Stimulated activated CD4-positive, alpha-beta T cell treated with anti-CD3 and anti-CD28 coated beads, Interleukin-4, amount 100 ng/mL, for 1 hour (primary cell): ENCODE measurements around the gene ALKBH4.
"Not testable (repeated sequence)": the region's sequence is repeated elsewhere in the genome, so short reads cannot be mapped to it uniquely, and the experiment has no call there.

Source experiments
- DNase-seq: peaks from one replicate; pipeline ENCODE4 v3.0.0-alpha.2; 2020

ALKBH4 gene

GRCh38 chr7:102464577-102465280, at the start of gene ALKBH4, which contains the start of gene LRWD1:
Gene ALKBH4, minus strand, starts transcription at chr7:102464863. Its CDS starts 27 bp downstream, at chr7:102464836.
Gene LRWD1, plus strand, starts transcription at chr7:102464984. Its CDS starts 97 bp downstream, at chr7:102465081.
- DNase-seq: peak; percentile 97

DNA sequence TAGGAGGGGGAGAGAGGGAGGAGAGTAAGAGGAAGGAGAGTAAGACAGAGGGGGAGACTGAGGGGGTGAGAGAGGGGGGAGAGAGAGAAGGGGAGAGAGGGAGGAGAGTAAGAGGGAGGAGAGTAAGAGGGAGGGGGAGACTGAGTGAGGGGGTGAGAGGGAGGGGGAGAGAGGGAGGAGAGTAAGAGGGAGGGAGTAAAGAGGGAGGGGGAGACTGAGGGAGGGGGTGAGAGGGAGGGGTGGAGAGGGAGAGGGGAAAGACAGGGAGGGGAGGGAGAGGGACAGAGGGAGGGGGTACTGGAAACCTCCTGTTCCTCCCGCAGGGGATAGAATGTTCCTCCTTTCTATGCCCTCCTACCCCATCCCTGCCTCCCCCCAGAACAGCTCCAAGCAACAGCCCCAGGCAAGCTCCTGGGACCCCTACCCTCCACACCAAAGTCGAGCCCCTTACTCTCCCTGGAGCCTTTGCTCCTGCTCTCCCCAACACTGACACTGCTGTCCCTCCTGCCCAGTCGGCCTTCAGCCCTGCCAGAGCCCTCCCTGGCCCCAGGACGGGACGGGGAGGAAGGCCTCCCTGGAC, 48.1 kb upstream of the ALKBH4 start:
- DNase-seq: not testable (repeated sequence)

DNA sequence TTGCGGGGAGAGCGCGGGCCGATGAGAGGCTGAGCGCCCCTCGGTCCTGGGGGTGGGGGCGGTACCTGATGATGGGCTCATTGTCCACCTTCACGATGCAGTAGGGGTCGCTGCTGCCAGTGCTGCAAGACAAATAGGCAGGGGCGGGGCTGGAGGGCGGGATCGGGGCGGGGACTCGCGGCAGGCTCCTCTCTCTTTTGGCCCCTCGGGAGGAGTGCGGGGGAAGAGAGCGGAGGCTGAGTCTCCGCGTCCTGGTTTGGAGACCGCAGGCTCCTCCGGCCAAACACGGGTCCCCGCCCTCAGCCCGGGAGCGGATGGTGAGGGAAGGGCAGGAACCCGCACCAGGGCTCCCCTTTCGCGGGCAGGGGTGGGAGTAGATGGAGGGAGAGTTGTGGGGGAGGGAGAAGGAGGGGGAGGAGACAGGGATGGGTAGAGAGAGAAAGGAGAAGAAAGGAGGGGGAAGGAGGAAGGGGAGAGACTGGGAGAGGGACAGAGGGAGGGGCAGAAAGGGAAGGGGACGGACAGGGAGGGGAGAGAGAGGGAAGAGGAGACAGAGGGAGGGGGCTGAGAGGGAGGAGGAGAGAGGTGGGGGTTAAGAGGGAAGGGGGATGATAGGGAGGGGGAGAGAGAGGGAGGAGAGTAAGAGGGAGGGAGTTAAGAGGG, 47.3 kb upstream of the ALKBH4 start:
- not testable (repeated sequence) for DNase-seq

DNA sequence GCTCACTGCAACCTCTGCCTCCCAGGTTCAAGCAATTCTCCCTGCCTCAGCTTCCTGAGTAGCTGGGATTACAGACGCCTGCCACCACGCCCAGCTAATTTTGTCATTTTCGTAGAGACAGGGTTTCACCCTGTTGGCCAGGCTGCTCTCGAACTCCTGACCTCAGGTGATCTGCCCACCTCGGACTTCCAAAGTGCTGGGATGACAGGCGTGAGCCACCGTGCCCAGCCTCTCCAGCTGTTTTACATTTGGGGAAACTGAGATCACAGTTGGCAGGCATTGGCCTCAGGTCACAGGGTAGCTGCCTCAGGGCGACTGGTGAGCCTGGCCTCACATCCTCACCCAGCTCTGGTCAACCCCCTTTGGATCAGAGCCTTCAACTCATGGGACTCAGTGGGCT, 45.9 kb upstream of the ALKBH4 start:
- not testable (repeated sequence) for DNase-seq

- not testable (repeated sequence) for DNase-seq
Observed at GRCh38 chr7:102507410-102508088, 42.9 kb upstream of the ALKBH4 start.

DNA sequence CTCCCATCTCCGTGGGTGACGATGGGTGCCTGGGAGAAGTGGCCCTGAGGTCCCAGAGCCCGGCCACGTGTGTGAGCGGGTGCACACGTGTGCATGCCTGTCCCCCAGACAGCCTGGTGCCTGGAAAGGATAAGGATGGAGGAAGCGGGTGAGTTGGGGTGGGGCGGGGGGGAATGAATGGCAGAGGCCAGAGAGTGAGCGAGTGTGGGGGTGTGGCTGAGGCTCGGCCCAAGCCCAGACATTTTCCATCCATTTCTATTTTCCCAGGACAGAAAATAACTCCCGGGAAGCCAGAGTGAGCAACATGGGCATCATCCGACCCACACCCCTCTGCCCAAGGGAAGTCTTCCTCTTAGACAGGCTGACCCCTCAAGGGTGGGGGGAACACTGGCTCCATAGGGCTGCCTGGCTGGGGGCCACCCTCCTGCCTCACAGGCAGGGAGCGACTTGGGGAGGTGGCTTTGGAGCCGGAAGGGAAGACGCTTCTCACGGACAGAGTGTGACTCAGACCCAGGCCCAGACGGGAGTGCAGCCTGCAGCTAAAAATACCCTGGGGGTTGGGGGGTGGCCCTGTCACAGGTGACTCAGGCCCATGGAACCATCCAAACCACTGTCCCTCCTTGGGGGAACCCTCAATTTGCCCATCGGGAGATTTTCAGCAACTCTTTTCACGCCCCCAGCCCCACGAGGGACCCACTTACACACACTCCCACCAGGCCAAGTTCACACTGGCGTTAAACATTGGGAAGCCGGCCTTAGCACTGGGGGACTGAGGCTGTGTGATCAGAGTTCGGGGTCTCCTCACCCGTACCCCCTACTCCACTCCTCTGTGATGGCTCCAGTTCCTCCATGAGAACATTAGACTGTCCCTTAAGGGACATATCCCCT, 40.9 kb upstream of the ALKBH4 start:
- DNase-seq: not testable (repeated sequence)

- DNase-seq: not testable (repeated sequence)
Observed at GRCh38 chr7:102503141-102503540, 38.5 kb upstream of the ALKBH4 start.

GRCh38 chr7:102498321-102498720, 33.7 kb upstream of the ALKBH4 start:
- not testable (repeated sequence) for DNase-seq

GRCh38 chr7:102497308-102497707, 32.6 kb upstream of the ALKBH4 start:
- DNase-seq: not testable (repeated sequence)

DNA sequence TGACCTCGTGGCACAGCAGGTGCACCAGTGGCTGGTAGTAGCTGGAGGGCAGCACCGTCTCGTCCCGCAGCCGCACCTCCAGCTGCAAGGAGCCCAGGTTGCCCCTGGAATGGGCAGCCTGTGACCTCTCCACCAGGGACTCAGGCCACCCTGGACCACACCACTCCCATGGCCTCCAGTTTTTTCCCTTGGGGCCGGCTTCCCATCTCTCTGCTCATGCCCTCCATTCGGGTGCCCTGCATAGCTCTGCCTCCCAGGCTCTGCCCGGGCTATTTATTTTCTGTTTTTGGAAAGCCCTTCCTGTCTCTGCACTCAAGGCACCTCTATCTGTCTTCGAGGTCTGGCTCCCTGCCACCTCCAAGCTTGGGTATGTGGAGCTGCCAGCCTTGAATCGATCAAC, 32.2 kb upstream of the ALKBH4 start:
- DNase-seq: not testable (repeated sequence)

DNA sequence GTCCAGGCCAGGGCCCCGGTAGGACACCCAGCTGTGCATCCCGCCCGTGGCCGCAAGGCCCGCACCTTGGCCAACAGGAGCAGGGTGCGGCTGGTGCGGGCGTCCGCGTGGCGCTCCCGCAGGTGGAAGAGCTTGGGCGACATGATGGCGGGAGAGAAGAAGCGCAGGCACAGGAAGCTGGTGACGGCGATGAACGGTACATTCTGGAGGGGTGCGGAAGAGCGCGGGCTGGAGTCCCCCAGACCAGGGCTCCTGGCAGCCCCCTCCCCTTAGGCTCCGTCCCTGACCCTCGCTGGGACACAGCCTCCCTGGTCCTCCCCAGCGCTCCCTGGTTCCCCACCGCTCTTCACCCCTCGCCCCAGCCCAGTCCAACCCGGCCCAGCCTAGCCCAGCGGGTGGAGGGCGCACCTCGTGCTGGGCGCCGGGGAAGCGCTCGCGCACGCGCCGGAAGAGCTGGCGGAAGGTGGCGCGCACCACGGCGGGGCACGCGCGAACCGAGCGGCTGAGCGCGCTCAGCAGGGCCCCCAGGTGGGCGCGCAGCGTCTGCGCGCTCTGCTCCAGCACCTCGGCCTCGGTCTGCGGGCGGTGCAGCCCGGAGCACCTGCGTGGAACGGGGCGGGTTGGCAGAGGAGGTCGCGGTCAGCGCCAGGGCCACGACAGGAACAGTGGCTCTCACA, 29.9 kb upstream of the ALKBH4 start:
- not testable (repeated sequence) for DNase-seq

DNA sequence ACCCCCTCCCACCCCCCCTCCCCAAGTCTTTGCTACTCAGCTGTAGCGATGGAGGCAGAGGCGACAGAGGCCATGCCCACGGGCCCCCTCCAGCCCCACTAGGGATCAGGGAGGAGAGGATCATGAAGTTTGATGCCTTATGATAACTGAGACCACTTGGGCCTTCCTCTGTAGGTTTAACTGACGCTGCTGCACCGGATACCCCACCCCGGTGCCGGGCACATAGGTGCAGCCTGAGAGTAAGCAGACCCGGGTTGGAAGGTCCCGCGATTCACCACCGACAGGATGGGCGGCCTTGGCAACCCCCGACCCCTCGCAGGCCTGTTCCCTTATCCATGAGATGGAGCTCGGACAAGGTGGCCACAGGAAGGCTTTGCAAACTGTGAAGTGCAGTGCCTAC, 29.4 kb upstream of the ALKBH4 start:
- not testable (repeated sequence) for DNase-seq

DNA sequence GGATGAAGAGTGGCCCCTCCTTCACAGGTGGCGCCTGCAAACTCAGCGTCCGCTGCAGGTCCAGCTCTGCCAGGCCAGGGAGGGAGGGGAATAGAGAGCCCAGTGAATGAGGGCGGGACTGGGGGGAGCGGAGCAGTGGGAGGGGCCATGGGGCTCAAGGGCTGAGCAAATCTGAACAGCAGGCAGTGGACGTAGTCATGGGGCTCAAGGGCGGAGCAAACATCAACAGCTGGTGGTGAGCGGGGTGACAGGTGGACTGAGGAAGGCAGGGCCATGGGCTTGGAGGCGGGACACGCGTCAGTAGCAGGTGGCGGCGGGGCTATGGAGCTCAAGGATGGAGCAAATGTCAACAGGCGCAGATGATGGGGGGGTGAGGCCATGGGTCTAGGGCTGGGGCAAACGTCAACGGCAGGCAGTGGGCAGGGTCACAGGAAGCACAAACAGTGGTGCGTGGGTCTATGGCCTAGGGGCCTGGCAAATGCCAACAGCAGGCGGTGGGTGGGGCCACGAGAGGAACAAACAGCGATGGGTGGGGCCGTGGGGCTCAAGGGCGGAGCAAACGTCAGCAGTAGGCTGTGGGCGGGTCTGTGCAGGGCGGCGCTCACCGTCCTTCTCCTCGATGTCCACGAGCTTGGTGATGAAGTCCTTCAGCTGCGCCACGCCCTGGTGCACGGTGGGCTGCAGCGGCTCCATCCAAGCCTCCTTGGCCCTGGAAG, 28.7 kb upstream of the ALKBH4 start:
- not testable (repeated sequence) for DNase-seq

DNA sequence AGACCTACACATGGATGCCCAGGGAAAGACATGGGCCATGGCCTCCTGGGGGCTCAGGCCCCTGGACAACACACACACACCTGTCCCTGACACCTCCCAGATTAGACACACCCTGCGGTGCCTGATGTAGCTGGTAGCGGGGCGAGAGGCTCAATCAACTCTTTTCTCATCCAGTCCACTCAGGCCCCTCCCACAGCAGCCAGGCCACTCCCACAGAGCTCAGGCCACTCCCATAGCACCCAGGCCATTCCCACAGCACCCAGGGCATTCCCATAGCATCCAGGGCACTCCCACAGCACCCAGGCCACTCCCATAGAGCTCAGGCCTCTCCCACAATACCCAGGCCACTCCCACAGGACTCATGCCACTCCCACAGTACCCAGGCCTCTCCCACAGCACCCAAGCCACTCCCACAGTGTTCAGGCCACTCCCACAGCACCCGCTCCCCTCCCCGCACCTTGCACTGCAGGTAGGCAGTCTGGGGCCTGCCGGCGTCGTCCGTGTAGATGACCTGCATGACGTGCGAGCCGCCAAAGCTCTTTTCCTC, 25.9 kb upstream of the ALKBH4 start:
- DNase-seq: peak; percentile 62

DNA sequence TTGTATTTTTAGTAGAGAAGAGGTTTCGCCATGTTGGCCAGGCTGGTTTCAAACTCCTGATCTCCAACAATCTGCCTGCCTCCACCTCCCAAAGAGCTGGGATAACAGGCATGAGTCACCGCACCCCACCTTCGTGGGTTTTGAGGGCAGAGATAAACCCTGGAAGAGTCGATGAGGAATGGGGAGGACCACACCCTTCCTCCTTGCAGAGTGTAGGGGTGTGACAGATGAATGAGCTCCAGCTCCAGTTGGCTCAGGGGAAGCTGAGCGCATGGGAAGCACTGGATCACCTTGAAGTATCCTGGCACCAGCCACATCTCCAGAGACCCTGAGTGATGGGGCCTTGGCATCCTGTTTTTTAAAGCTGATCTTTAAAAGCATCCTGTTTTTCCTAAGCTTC, 19.7 kb upstream of the ALKBH4 start:
- not testable (repeated sequence) for DNase-seq

- DNase-seq: not testable (repeated sequence)
Observed at GRCh38 chr7:102481962-102482361, 17.3 kb upstream of the ALKBH4 start.

DNA sequence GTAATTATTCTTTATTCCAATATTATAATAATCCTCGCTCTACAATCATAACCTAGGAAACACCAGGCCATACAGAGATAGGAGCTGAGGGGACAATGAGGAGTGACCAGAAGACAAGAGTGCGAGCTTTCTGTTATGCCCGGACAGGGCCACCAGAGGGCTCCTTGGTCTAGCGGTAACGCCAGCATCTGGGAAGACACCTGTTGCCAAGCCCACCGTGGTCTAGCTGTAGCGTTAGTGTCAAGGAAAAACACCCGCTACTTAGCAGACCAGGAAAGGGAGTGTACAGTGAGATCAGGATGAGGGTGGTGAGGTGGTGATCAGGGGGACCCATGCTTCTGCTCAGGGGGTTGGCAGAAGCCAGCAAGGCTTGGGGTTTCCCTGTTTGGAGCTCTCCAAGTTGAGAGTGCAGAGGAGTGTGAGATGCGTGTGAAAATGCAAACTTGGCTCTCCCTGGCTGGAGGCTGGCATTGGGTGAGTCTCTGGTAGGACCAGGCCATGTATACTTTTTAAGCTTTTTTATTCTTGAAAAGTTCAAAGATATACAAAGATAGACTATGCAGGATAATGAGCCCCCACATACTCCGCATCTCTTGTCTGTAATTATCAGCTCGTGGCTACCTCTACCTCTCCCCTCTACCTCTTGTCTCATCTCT, 15.4 kb upstream of the ALKBH4 start:
- DNase-seq: peak; percentile 16

DNA sequence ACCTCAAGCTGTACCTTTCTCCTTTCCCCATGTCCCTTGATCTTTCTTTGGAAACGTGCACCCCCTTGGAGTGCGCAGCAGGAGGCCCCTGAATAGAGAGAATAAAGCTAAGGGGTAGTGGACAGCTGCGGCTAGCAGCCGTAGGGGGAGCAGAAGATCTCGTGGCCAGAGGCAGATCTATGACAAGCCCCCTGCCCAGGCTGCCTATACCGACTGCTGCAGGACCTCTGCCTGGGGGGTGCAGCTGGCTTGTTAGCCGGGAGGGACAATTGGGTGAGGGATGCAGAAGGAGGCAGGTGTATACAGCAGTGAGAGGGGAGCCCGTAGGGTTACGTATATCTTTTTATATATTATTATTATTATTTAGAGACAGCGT, 14.5 kb upstream of the ALKBH4 start:
- not testable (repeated sequence) for DNase-seq

- DNase-seq: peak; percentile 87
Observed at GRCh38 chr7:102478314-102479208, 13.9 kb upstream of the ALKBH4 start, which contains the start of gene POLR2J. Gene POLR2J, minus strand, starts transcription at chr7:102478922. Its CDS starts 62 bp downstream, at chr7:102478860.
